ENCODE results near the gene GM2A.
A peak's percentile ranks its signal among the peaks of the same experiment; 100 is the strongest.

GM2A gene

DNA sequence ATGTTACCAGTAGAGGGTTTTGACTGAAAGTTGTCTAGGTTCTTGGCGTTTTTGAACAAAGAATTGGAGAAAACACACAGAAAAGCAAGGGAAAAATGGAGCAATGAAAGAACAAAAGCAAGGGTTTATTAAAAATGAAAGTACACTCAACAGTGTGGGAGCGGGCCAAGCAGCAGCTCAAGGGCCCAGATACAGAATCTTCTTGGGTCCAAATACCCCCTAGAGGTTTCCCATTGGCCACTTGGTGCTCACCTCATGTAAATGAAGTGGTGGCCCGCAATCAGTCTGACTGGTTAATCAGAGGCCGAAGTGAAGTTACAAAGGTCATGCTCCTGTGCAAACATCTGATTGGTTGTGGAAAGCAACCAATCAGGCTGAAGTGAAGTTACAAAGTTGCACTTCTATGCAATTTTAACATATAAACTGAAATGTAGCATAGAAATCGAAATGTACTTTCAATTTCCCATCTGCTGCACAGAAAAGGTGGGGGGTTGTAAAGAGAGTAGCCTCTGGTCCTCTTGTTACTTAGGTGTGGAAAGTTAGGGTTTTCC lies 1.9 kb upstream of the GM2A start:
- H3K27me3 ChIP-seq (ENCODE audit: control insufficient read depth in 1 of 2, insufficient read depth in 1 of 2, low read length in 2 of 2), result peaks cover 15 to 19% of the 10 kb centered on the region in 2 experiments
- H2BK5ac ChIP-seq (ENCODE audit: low read depth, low read length, poor library complexity, severe bottlenecking), result no peak overlapping the region
- 93% methylated on average over 5 of the region's 5 CpGs for WGBS
- no peak for DNase-seq
- no peak overlapping the region for H4K91ac ChIP-seq (ENCODE audit: low read length)
- H3K4ac ChIP-seq (ENCODE audit: low read depth in 1 of 2, low read length in 2 of 2), result no peak overlapping the region
- no peaks in the 10 kb centered on the region for H3K9me3 ChIP-seq (ENCODE audit: control insufficient read depth, low read length)
- H3K18ac ChIP-seq (ENCODE audit: low read depth in 1 of 2, low read length in 2 of 2), result no peak overlapping the region
- no peak overlapping the region for H3K4me3 ChIP-seq (ENCODE audit: insufficient read depth in 1 of 2, low read depth in 1 of 2, low read length in 2 of 2)
- H3K4me2 ChIP-seq (ENCODE audit: low read length, poor library complexity, severe bottlenecking), result no peak overlapping the region
- H2BK15ac ChIP-seq (ENCODE audit: low read depth, poor library complexity, severe bottlenecking), result no peak overlapping the region
- H4K8ac ChIP-seq (ENCODE audit: low read length), result no peak overlapping the region
- no peak overlapping the region for H3K23ac ChIP-seq (ENCODE audit: low read length in 2 of 2)
- H3K79me1 ChIP-seq (replicated peaks; ENCODE audit: low read length, poor library complexity, severe bottlenecking), result peaks cover 15% of the 10 kb centered on the region
- no peak overlapping the region for H2AFZ ChIP-seq (ENCODE audit: low read depth, low read length)
- no peaks in the 10 kb centered on the region for H3K36me3 ChIP-seq (ENCODE audit: control insufficient read depth in 1 of 2, insufficient read depth in 2 of 2, low read depth in 1 of 2, low read length in 2 of 2)
- H2BK120ac ChIP-seq (ENCODE audit: low read depth, low read length), result no peak overlapping the region
- H3K9ac ChIP-seq (ENCODE audit: low read length), result no peak overlapping the region
- peaks cover 5% of the 10 kb centered on the region for H3K4me1 ChIP-seq (ENCODE audit: control insufficient read depth, insufficient read depth, low read depth, low read length)
- no peak overlapping the region for H3K27ac ChIP-seq (ENCODE audit: low read length, poor library complexity, severe bottlenecking)
- H2BK12ac ChIP-seq (ENCODE audit: low read length in 2 of 2), result no peak overlapping the region
- no peak overlapping the region for H2AK5ac ChIP-seq (ENCODE audit: low read length, severe bottlenecking)
- H3K14ac ChIP-seq (ENCODE audit: low read length in 2 of 2), result no peak overlapping the region

DNA sequence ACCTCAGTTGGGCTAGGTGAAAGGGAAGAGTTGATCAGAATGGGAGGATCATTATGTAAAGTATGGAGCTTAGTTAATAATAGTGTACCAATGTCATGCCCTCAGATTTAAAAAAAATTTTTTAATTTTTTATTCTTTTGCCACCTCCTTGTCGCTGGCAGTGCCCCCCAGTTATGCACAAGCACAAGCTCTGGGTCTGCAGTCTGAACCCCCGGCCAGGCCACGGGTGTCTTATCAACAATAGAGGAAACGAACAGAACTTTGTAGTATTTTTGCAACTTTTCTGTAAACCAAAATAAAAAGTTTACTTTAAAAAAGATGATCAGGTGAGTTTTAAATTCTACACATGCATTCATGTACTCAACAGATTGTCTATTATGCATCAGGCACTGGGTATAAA lies 1.4 kb upstream of the GM2A start:
- H4K8ac ChIP-seq (ENCODE audit: low read length), result no peak overlapping the region
- H3K4me2 ChIP-seq (ENCODE audit: low read length, poor library complexity, severe bottlenecking), result no peak overlapping the region
- peaks cover 16% of the 10 kb centered on the region for H3K79me1 ChIP-seq (replicated peaks; ENCODE audit: low read length, poor library complexity, severe bottlenecking)
- H3K27ac ChIP-seq (ENCODE audit: low read length, poor library complexity, severe bottlenecking), result no peak overlapping the region
- 93% methylated on average over 3 of the region's 4 CpGs for WGBS
- no peak overlapping the region for H2AFZ ChIP-seq (ENCODE audit: low read depth, low read length)
- DNase-seq, result no peak
- H3K9ac ChIP-seq (ENCODE audit: low read length), result peak overlapping the region; percentile 89
- H3K36me3 ChIP-seq (ENCODE audit: control insufficient read depth in 1 of 2, insufficient read depth in 2 of 2, low read depth in 1 of 2, low read length in 2 of 2), result no peaks in the 10 kb centered on the region
- H3K9me3 ChIP-seq (ENCODE audit: control insufficient read depth, low read length), result no peaks in the 10 kb centered on the region
- no peak overlapping the region for H2BK120ac ChIP-seq (ENCODE audit: low read depth, low read length)
- no peak overlapping the region for H3K4me3 ChIP-seq (ENCODE audit: insufficient read depth in 1 of 2, low read depth in 1 of 2, low read length in 2 of 2)
- no peak overlapping the region for H2AK5ac ChIP-seq (ENCODE audit: low read length, severe bottlenecking)
- H3K23ac ChIP-seq (ENCODE audit: low read length in 2 of 2), result no peak overlapping the region
- H3K4me1 ChIP-seq (ENCODE audit: control insufficient read depth, insufficient read depth, low read depth, low read length), result peaks cover 5% of the 10 kb centered on the region
- H4K91ac ChIP-seq (ENCODE audit: low read length), result no peak overlapping the region
- H2BK15ac ChIP-seq (ENCODE audit: low read depth, poor library complexity, severe bottlenecking), result no peak overlapping the region
- no peak overlapping the region for H3K4ac ChIP-seq (ENCODE audit: low read depth in 1 of 2, low read length in 2 of 2)
- H3K14ac ChIP-seq (ENCODE audit: low read length in 2 of 2), result no peak overlapping the region
- H2BK5ac ChIP-seq (ENCODE audit: low read depth, low read length, poor library complexity, severe bottlenecking), result no peak overlapping the region
- H3K18ac ChIP-seq (ENCODE audit: low read depth in 1 of 2, low read length in 2 of 2), result no peak overlapping the region
- peaks cover 15% of the 10 kb centered on the region in 2 experiments for H3K27me3 ChIP-seq (ENCODE audit: control insufficient read depth in 1 of 2, insufficient read depth in 1 of 2, low read length in 2 of 2)
- no peak overlapping the region for H2BK12ac ChIP-seq (ENCODE audit: low read length in 2 of 2)

DNA sequence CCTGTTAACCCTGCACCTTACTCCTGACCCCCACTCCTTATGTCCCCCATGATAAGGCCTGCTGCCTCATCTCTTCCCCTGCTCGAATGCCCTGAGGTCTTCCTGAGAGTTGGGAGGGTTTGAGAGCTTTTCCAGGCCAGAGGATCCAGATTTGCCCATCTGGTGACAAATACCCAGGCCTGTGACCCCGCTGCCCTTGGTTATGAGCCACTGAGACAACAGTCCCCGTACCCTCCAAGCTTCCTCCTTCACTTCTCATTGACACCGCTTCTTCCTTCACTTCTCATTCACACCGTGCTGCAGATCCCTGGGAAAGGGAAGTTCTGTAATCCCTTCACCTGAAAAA lies 593 bp downstream of the GM2A start:
- H3K4ac ChIP-seq (ENCODE audit: low read depth in 1 of 2, low read length in 2 of 2), result no peak overlapping the region
- H2AK5ac ChIP-seq (ENCODE audit: low read length, severe bottlenecking), result no peak overlapping the region
- H3K4me1 ChIP-seq (ENCODE audit: control insufficient read depth, insufficient read depth, low read depth, low read length), result peaks cover 7% of the 10 kb centered on the region
- no peak for DNase-seq
- H4K91ac ChIP-seq (ENCODE audit: low read length), result no peak overlapping the region
- H3K18ac ChIP-seq (ENCODE audit: low read depth in 1 of 2, low read length in 2 of 2), result no peak overlapping the region
- H2BK15ac ChIP-seq (ENCODE audit: low read depth, poor library complexity, severe bottlenecking), result no peak overlapping the region
- H2BK5ac ChIP-seq (ENCODE audit: low read depth, low read length, poor library complexity, severe bottlenecking), result no peak overlapping the region
- no peak overlapping the region for H3K27ac ChIP-seq (ENCODE audit: low read length, poor library complexity, severe bottlenecking)
- 40% methylated on average over 5 of the region's 5 CpGs for WGBS
- H2BK120ac ChIP-seq (ENCODE audit: low read depth, low read length), result no peak overlapping the region
- peak overlapping the region; percentile 19 for H4K8ac ChIP-seq (ENCODE audit: low read length)
- no peak overlapping the region for H2AFZ ChIP-seq (ENCODE audit: low read depth, low read length)
- H3K23ac ChIP-seq (ENCODE audit: low read length in 2 of 2), result no peak overlapping the region
- peaks cover 0 to 4% of the 10 kb centered on the region in 2 experiments for H3K27me3 ChIP-seq (ENCODE audit: control insufficient read depth in 1 of 2, insufficient read depth in 1 of 2, low read length in 2 of 2)
- no peak overlapping the region for H3K14ac ChIP-seq (ENCODE audit: low read length in 2 of 2)
- H3K4me2 ChIP-seq (ENCODE audit: low read length, poor library complexity, severe bottlenecking), result peak overlapping the region; percentile 62
- H3K4me3 ChIP-seq (ENCODE audit: insufficient read depth in 1 of 2, low read depth in 1 of 2, low read length in 2 of 2), result peak overlapping the region; percentile 83 to 91
- H2BK12ac ChIP-seq (ENCODE audit: low read length in 2 of 2), result no peak overlapping the region
- peaks cover 25% of the 10 kb centered on the region for H3K79me1 ChIP-seq (replicated peaks; ENCODE audit: low read length, poor library complexity, severe bottlenecking)
- H3K36me3 ChIP-seq (ENCODE audit: control insufficient read depth in 1 of 2, insufficient read depth in 2 of 2, low read depth in 1 of 2, low read length in 2 of 2), result no peaks in the 10 kb centered on the region
- H3K9me3 ChIP-seq (ENCODE audit: control insufficient read depth, low read length), result no peaks in the 10 kb centered on the region
- H3K9ac ChIP-seq (ENCODE audit: low read length), result peak overlapping the region; percentile 90

DNA sequence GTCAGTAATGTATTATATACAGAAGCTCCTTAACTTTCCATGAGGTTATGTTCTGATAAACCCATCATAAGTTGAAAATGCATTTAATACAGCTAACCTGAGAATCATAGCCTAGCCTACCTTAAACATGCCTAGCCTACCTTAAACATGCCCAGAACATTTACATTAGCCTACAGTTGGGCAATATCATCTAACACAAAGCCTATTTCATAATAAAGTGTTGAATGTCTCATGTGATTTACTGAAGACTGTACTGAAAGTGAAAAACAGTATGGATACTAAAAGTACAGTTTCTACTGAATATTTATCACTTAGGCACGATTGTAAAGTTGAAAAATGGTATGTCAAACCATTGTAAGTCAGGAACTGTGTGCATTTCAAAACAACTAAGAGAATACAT lies 1.6 kb downstream of the GM2A start:
- Histone ChIP-seq H3K9me3 (ENCODE audit: control insufficient read depth, low read length) (no peaks in the 10 kb centered on the region), H4K91ac (ENCODE audit: low read length) (no peak overlapping the region), H3K9ac (ENCODE audit: low read length) (peak overlapping the region; percentile 90), H2BK12ac (ENCODE audit: low read length in 2 of 2) (no peak overlapping the region), H3K4me2 (ENCODE audit: low read length, poor library complexity, severe bottlenecking) (no peak overlapping the region), H2BK15ac (ENCODE audit: low read depth, poor library complexity, severe bottlenecking) (no peak overlapping the region), H3K23ac (ENCODE audit: low read length in 2 of 2) (no peak overlapping the region), H3K4ac (ENCODE audit: low read depth in 1 of 2, low read length in 2 of 2) (no peak overlapping the region), H2AK5ac (ENCODE audit: low read length, severe bottlenecking) (no peak overlapping the region), H2BK5ac (ENCODE audit: low read depth, low read length, poor library complexity, severe bottlenecking) (no peak overlapping the region), H3K27me3 (ENCODE audit: control insufficient read depth in 1 of 2, insufficient read depth in 1 of 2, low read length in 2 of 2) (no peaks in the 10 kb centered on the region), H2BK120ac (ENCODE audit: low read depth, low read length) (no peak overlapping the region), H3K4me1 (ENCODE audit: control insufficient read depth, insufficient read depth, low read depth, low read length) (peaks cover 7% of the 10 kb centered on the region), H3K4me3 (ENCODE audit: insufficient read depth in 1 of 2, low read depth in 1 of 2, low read length in 2 of 2) (peak overlapping the region in 1 of 2 experiments; percentile 91), H4K8ac (ENCODE audit: low read length) (no peak overlapping the region), H3K18ac (ENCODE audit: low read depth in 1 of 2, low read length in 2 of 2) (no peak overlapping the region), H3K79me1 (replicated peaks; ENCODE audit: low read length, poor library complexity, severe bottlenecking) (peaks cover 33% of the 10 kb centered on the region), H3K36me3 (ENCODE audit: control insufficient read depth in 1 of 2, insufficient read depth in 2 of 2, low read depth in 1 of 2, low read length in 2 of 2) (peaks cover 0 to under 1% of the 10 kb centered on the region in 2 experiments), H3K14ac (ENCODE audit: low read length in 2 of 2) (no peak overlapping the region), H2AFZ (ENCODE audit: low read depth, low read length) (no peak overlapping the region), H3K27ac (ENCODE audit: low read length, poor library complexity, severe bottlenecking) (no peak overlapping the region)
- no CpG with 5 or more reads among the region's 1 CpG for WGBS
- no peak for DNase-seq

Data from mesenchymal stem cell (in vitro differentiated cells and primary cell).